Mucosa of rectum (tissue), 2 donors: ENCODE results near the gene MDM4.
A peak's percentile ranks its signal among the peaks of the same experiment; 100 is the strongest.

Experiments
- H3K27ac ChIP-seq, 2 donors: one replicate each; pipeline ENCODE4 v1.7.0; 2013; ENCODE audit warnings: inconsistent platforms in 2 of 2, low read depth in 2 of 2, low read length in 2 of 2
- H3K27me3 ChIP-seq, 2 donors: one replicate each; pipeline ENCODE4 v1.7.0; 2013; ENCODE audit warnings: low read length in 2 of 2; ENCODE audit not compliant: control insufficient read depth in 2 of 2, insufficient read depth in 2 of 2
- H3K36me3 ChIP-seq, 2 donors: one replicate each; pipeline ENCODE4 v1.7.0; 2013; ENCODE audit warnings: low read length in 2 of 2; ENCODE audit not compliant: control insufficient read depth in 2 of 2, insufficient read depth in 2 of 2
- H3K4me1 ChIP-seq, 2 donors: one replicate each; pipeline ENCODE4 v1.7.0; 2013; ENCODE audit warnings: low read length in 2 of 2, mild to moderate bottlenecking in 1 of 2; ENCODE audit not compliant: control insufficient read depth in 2 of 2, insufficient read depth in 2 of 2
- H3K4me3 ChIP-seq, 2 donors: one replicate each; pipeline ENCODE4 v1.7.0; 2013; ENCODE audit warnings: low read length in 2 of 2
- H3K9ac ChIP-seq, 2 donors: one replicate each; pipeline ENCODE4 v1.7.0; 2013; ENCODE audit warnings: low read length in 2 of 2, low read depth in 1 of 2, mild to moderate bottlenecking in 1 of 2
- H3K9me3 ChIP-seq, 2 donors: one replicate each; pipeline ENCODE4 v1.7.0; 2013; ENCODE audit warnings: low read length in 2 of 2; ENCODE audit not compliant: control insufficient read depth in 2 of 2
- donor health status: healthy.
- donor health status: Normal muscosa, but diverticular disease.

MDM4 gene

DNA sequence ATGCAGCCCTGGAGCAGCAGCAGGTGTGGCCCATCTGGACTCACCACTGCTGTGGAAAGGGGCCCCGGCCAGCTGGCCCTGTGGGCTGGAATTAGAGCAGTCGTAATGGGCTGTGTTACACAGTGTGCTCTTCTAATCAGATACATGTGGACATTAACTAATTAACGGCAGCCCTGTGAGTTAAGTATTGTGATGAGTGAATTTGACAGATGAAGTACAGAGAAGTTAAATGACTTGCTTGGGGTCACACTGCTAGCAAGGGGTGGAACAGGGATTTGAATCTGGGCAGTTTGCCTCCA lies 58.6 kb downstream of the MDM4 start:
- Histone ChIP-seq H3K9ac (no peak overlapping the region), H3K36me3 (no peaks in the 10 kb centered on the region), H3K9me3 (no peaks in the 10 kb centered on the region), H3K27me3 (no peaks in the 10 kb centered on the region), H3K27ac (no peak overlapping the region), H3K4me3 (no peak overlapping the region), H3K4me1 (peaks cover 9 to 11% of the 10 kb centered on the region in 2 donors)

GRCh38 chr1:204575221-204576190 lies 59.3 kb downstream of the MDM4 start:
- Histone ChIP-seq H3K27me3 (no peaks in the 10 kb centered on the region), H3K4me1 (peaks cover 9 to 11% of the 10 kb centered on the region in 2 donors), H3K9me3 (no peaks in the 10 kb centered on the region), H3K36me3 (no peaks in the 10 kb centered on the region), H3K4me3 (no peak overlapping the region), H3K27ac (no peak overlapping the region), H3K9ac (no peak overlapping the region)

- Histone ChIP-seq H3K36me3 (no peaks in the 10 kb centered on the region), H3K27ac (no peak overlapping the region), H3K9ac (no peak overlapping the region), H3K9me3 (no peaks in the 10 kb centered on the region), H3K27me3 (no peaks in the 10 kb centered on the region), H3K4me1 (peaks cover 9 to 11% of the 10 kb centered on the region in 2 donors), H3K4me3 (no peak overlapping the region)
Observed at GRCh38 chr1:204576422-204576821, 60.2 kb downstream of the MDM4 start.

DNA sequence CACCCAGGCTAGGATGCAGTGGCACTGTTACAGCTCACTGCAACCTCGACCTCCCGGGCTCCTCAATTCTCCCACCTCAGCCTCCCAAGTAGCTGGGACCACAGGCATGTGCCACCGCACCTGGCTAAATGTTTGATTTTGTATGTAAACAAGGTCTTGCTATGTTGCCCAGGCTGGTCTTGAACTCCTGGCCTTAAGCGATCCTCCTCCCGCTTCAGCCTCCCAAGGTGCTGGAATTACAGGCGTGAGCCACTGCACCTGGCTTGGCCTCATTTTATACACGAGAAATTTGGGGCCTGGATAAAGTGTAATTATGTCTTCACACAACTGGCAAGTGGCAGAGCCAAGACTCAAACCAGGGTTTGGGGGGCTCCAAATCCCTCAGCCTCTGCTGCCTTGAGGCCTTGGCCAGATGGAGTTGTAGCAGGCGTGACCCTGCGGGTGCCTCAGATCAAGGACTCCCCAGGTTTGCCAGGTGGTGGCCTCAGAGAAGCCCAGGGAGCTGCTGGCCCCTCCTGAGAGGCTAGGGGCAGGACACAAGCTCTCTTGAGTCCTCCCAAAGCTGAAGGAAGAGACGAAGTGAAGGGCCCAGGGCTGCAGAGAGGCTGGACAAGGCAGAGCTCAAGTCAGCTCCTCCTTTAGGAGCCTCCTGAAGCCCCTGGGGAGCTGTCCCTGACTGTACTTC lies 61.7 kb downstream of the MDM4 start:
- Histone ChIP-seq H3K4me1 (peaks cover 9 to 11% of the 10 kb centered on the region in 2 donors), H3K9ac (no peak overlapping the region), H3K9me3 (no peaks in the 10 kb centered on the region), H3K36me3 (no peaks in the 10 kb centered on the region), H3K27ac (peak overlapping the region in 1 of 2 donors; percentile 27), H3K27me3 (no peaks in the 10 kb centered on the region), H3K4me3 (no peak overlapping the region)

DNA sequence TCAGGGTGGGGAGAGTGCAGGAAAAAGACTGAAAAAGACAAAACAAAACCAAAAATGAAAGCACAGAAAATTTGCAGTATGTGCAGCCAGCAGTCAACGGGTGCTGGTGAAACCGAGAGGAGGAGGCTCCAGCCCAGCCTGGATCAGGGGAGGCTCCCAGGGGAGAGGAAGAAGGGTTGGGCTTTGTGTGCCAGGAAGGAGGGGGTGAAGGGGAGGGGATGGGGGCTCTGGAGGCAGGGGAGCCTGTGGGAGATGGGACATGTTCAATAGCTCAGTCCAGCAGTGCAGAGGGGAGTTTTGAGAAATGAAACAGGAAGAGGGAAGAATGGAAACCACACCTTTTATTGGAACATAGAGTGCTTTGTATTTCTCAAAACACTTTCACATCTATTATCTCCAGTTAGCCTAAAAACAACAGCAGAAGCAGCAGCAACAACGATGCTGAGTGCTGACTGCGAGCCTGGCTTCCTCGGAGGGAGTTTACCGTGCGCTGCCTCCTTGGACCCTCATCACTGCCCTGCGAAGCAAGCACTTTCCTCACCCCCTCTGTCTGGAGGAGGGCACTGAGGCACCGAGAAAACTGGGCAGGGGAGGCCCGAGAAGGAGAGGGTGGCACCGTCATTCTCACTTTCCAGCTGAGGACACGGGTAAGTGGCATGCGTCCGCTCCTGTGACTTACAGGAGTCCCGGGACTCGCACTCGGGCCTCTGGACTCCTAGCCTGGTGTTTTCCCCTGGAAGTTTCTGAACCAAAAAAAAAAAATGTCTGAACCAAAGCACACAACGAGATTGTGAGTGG lies 62.9 kb downstream of the MDM4 start:
- H3K27ac ChIP-seq: peak overlapping the region; percentile 43 to 68
- H3K4me1 ChIP-seq: peaks cover 9 to 11% of the 10 kb centered on the region in 2 donors
- no peaks in the 10 kb centered on the region for H3K36me3 ChIP-seq
- peak overlapping the region; percentile 1 to 60 for H3K4me3 ChIP-seq
- H3K9me3 ChIP-seq: no peaks in the 10 kb centered on the region
- H3K9ac ChIP-seq: peak overlapping the region in 1 of 2 donors; percentile 2
- H3K27me3 ChIP-seq: no peaks in the 10 kb centered on the region

GRCh38 chr1:204579681-204580080 lies 63.5 kb downstream of the MDM4 start:
- no peaks in the 10 kb centered on the region for H3K9me3 ChIP-seq
- H3K36me3 ChIP-seq: no peaks in the 10 kb centered on the region
- peaks cover 9 to 11% of the 10 kb centered on the region in 2 donors for H3K4me1 ChIP-seq
- peak overlapping the region in 1 of 2 donors; percentile 68 for H3K27ac ChIP-seq
- peak overlapping the region in 1 of 2 donors; percentile 60 for H3K4me3 ChIP-seq
- no peak overlapping the region for H3K9ac ChIP-seq
- H3K27me3 ChIP-seq: no peaks in the 10 kb centered on the region

DNA sequence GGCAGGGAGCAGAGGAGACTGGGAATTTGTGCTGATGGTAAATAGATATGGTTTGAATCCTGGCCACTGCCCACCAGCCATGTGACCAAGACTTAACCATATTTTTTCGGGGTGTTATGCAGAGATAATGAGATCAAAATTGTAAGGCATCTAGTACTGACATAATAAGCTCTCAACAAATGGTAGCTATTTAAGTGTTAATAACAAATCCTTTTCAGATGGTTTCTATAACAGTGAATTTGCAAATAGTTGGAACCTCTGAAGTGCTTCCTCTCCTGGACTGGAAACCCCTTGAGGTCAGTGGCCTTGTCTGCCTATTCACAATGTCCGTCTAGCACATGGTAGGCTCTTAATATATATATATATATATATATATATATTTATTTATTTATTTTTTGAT lies 64.7 kb downstream of the MDM4 start:
- Histone ChIP-seq H3K9me3 (no peaks in the 10 kb centered on the region), H3K9ac (no peak overlapping the region), H3K4me3 (no peak overlapping the region), H3K36me3 (no peaks in the 10 kb centered on the region), H3K27me3 (no peaks in the 10 kb centered on the region), H3K4me1 (peaks cover 9 to 11% of the 10 kb centered on the region in 2 donors), H3K27ac (no peak overlapping the region)

GRCh38 chr1:204581759-204582158 lies 65.6 kb downstream of the MDM4 start:
- Histone ChIP-seq H3K9ac (no peak overlapping the region), H3K9me3 (no peaks in the 10 kb centered on the region), H3K4me3 (no peak overlapping the region), H3K27me3 (no peaks in the 10 kb centered on the region), H3K4me1 (peaks cover 9 to 11% of the 10 kb centered on the region in 2 donors), H3K27ac (no peak overlapping the region), H3K36me3 (no peaks in the 10 kb centered on the region)

DNA sequence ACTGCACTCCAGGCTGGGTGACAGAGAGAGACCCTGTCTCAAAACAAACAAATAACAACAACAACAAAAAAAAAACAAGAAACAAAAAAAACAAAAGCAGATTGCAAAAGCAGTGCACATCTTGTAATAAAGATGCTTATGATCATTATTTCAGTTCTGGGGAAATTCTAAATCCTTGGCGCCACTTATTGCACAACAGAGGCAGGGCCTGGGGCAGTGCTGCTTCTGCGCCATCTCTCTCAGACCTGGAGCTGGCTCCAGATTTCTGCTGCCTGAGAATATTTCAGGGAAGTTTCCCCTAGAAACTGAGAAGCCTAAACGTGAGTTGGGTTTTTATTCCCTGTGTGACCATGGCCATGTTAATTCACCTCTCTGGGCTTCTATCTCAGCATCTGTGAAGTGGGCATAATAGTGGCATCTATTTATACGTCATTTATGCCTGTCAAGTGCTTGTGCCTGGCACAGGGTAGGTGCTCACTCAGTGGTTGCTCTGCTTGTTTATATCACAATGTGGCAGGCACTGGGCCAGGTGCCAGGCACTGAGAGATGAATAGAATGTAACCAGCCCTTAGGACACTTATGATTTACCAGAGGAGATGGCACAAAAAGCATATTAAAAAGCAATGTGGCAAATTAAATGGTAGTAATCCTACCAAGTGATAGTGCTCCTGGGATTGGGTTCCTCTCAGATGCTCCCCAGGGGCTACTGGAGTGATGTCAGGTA lies 67.9 kb downstream of the MDM4 start:
- Histone ChIP-seq H3K27ac (no peak overlapping the region), H3K27me3 (no peaks in the 10 kb centered on the region), H3K9me3 (no peaks in the 10 kb centered on the region), H3K36me3 (no peaks in the 10 kb centered on the region), H3K9ac (no peak overlapping the region), H3K4me3 (no peak overlapping the region), H3K4me1 (peaks cover 3 to 4% of the 10 kb centered on the region in 2 donors)
